GM12891 (cell line): ENCODE measurements around the gene ZNF717. TPM values are rescaled to one million over a fixed set of nuclear protein-coding genes. Genes with fewer than 3 reads are reported as not detected.
"Not testable (repeated sequence)": the region's sequence is repeated elsewhere in the genome, so short reads cannot be mapped to it uniquely, and the experiment has no call there.

Experiments
- DNase-seq: peaks from one replicate; pipeline ENCODE4 v3.0.0; 2011; ENCODE audit warnings: low spot score; ENCODE audit not compliant: insufficient read length
- FAIRE-seq: peaks from 2 replicates; lab custom pipeline; 2011; peaks lifted over from hg19 to GRCh38; lab: Jason Lieb, UNC
- PAX5 ChIP-seq: IDR thresholded peaks from 2 replicates; pipeline ENCODE4 v1.6.1; 2011; ENCODE audit warnings: low read length, moderate library complexity, mild to moderate bottlenecking; ENCODE audit not compliant: insufficient read depth, severe bottlenecking
- POLR2A ChIP-seq: IDR thresholded peaks from 2 replicates; pipeline ENCODE4 v1.6.1; 2011; ENCODE audit warnings: low read depth, low read length, control low read depth
- POLR2AphosphoS5 ChIP-seq: IDR thresholded peaks from 2 replicates; pipeline ENCODE4 v1.6.1; 2011; ENCODE audit warnings: low read depth, low read length, control low read depth
- POU2F2 ChIP-seq: IDR thresholded peaks from 2 replicates; pipeline ENCODE4 v1.6.1; 2011; ENCODE audit warnings: low read depth, mild to moderate bottlenecking, control low read depth, low read length, moderate library complexity
- SPI1 ChIP-seq: IDR thresholded peaks from 2 replicates; pipeline ENCODE4 v1.6.1; 2011; ENCODE audit warnings: low read depth, low read length, control low read depth
- TAF1 ChIP-seq: IDR thresholded peaks from 2 replicates; pipeline ENCODE4 v1.6.1; 2011; ENCODE audit warnings: low read depth, low read length, control low read depth
- polyA plus RNA-seq: library from polyadenylated mRNA; unstranded; fragments of >200 nt; gene quantifications from one replicate; pipeline ENCODE4 v1.2.1, GENCODE V29; 2012; ENCODE audit warnings: low read depth, missing spikeins, inconsistent platforms; ENCODE audit not compliant: missing spikeins

Gene ZNF717
- polyA plus RNA-seq, result 5.3 TPM

DNA sequence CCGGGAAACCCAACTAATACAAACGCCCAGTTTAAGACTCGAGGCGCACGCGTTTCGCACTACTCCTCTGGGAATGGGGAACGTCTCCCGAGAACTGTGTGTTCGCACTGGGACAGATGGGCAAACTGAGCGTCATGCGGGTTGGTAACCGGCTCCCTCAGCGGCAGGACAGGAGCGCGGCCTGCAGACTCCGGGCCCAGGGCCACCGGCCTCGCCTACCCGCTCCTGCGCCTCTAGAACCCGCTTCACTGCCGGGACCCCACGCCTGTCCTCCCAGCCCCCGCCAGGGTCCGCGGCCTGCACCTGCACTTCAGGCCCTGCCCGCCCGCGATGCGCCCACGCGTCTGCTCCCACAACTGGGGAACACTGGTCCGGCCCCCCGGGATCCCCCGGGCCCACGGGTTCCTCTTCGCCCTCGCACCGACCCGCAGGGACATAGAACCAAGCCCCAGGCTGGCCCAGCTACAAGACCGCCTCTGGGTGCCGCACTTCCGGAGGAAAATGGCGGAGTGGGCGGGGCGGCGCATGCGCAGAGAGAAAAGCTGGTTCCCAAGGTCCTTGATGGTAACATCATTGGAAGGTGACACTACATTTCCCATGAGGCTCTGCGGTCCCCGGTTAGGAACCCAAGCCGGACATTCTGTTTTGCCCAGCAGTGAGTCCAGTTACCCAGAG lies at the start of gene ZNF717:
Gene ZNF717, minus strand, starts transcription at position 469 of the 675 bp plus-strand sequence. CDS start 2,187 bp downstream, outside the sequence.
- peak; percentile 49; the same call in 1 of the 2 replicates for TF ChIP-seq POLR2A
- not testable (repeated sequence) for FAIRE-seq
- peak; percentile 20 for DNase-seq

DNA sequence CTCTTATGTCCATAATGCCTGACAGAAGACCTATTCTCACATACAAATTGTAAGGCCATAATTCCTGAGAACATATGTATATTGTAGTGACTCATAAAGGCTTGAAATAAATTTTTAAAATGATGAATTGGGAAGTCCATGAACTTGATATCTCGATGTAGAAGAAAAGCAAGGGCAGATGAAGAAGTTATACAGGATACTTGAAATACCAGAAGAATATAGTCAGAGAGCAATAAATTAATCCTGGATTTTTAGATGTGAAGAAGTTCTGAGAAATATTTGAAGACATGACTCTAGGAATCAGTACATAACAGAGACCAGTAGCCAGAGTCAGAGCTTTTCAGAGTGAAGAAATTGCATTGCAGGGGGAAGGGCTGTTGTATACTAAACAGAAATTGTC lies 45.7 kb upstream of the ZNF717 start:
- not testable (repeated sequence) for FAIRE-seq, DNase-seq

DNA sequence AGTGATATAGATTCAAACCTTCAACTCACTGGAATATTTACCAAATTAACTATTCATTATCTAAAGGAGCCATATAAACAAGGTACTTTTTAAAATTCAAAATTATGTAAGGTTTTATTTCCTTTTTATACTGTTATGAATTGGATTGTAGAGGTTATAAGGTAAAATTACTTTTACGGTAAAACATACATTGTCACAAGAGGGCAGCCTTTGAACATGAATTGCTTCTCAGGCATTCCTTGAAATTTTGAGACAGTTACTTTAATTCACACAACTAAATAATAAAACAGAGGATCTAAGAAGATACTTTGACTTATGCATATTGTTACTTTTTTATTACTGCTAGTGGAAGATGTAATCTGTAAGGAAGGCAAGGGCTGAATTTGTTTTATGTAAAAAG lies 32.7 kb upstream of the ZNF717 start:
- DNase-seq, FAIRE-seq: not testable (repeated sequence)

- FAIRE-seq, result not testable (repeated sequence)
Observed at GRCh38 chr3:75816287-75817180, 31.2 kb upstream of the ZNF717 start.

GRCh38 chr3:75814797-75815196 lies 29.4 kb upstream of the ZNF717 start:
- FAIRE-seq (no peak), DNase-seq (no peak)
- TF ChIP-seq POU2F2 (no peak), POLR2AphosphoS5 (no peak), PAX5 (no peak), TAF1 (no peak), SPI1 (no peak), POLR2A (no peak)

More at GRCh38 chr3:75816287-75817180, 31.2 kb upstream of the ZNF717 start:
- not testable (repeated sequence) for DNase-seq

- FAIRE-seq (no peak), DNase-seq (no peak)
- TF ChIP-seq POU2F2 (no peak), POLR2AphosphoS5 (no peak), SPI1 (no peak), PAX5 (no peak), POLR2A (no peak), TAF1 (no peak)
Observed at GRCh38 chr3:75782506-75782905, 2.8 kb downstream of the ZNF717 start.

DNA sequence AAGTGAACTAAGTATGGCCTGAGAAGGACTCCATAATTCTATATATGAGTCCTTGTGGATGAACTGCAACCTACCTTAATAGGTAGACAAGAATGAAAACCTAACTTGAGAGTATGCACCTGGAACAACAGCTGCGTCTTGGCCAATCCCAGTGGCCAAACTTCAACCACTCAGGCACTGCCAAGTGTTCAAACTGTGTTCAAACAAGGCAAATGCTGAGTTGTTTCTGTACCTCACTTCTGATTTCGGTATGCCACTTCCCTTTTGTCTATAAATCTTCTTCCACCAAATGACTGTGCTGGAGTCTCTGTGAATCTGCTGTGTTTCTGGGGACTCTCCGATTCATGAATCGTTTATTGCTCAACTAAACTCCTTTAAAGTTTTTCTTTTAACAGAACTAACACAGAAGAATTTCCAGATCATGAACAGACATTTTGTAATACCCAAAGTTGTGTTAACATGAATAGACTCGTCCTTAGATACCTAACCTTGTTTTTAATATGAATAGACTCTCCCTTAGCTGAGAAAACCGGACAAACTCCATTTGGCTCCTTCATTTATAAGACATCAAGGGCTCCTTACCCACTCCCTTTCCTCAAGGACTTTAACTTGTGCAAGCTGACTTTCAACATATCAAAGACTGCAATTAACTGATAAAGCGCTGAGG lies 4.1 kb downstream of the ZNF717 start:
- TF ChIP-seq POLR2A (no peak), POLR2AphosphoS5 (no peak), POU2F2 (no peak), TAF1 (no peak), SPI1 (peak; percentile 92), PAX5 (no peak)
- FAIRE-seq (no peak), DNase-seq (no peak)

GRCh38 chr3:75777742-75778141 lies 7.6 kb downstream of the ZNF717 start:
- FAIRE-seq, result not testable (repeated sequence)

GRCh38 chr3:75771631-75772030 lies 13.7 kb downstream of the ZNF717 start:
- FAIRE-seq, DNase-seq: not testable (repeated sequence)

More at GRCh38 chr3:75777742-75778141, 7.6 kb downstream of the ZNF717 start:
- DNase-seq, result not testable (repeated sequence)

- no peak for FAIRE-seq
- DNase-seq, result no peak
- TF ChIP-seq SPI1 (no peak), PAX5 (no peak)
Observed at GRCh38 chr3:75768303-75769017, 16.9 kb downstream of the ZNF717 start.
